ENCODE results near the gene EIF4B. TPM values are rescaled to one million over a fixed set of nuclear protein-coding genes. Genes with fewer than 3 reads are reported as not detected.

Gene EIF4B
- polyA plus RNA-seq, 1 donor (not counting 4 experiments of a cell fraction or from before 2014, with no cell fraction given): 422 TPM

- DNase-seq (ENCODE audit: low read depth, low spot score) (no peak), FAIRE-seq (no peak)
- Histone ChIP-seq H3K79me2 (ENCODE audit: control insufficient read depth, insufficient read depth, low read length) (peaks cover 99% of the 10 kb centered on the region), H3K9ac (ENCODE audit: control insufficient read depth, extremely low read depth, insufficient read depth, low read length) (no peak overlapping the region), H3K4me1 (ENCODE audit: control insufficient read depth, extremely low read depth, insufficient read depth, low read length) (peaks cover 27% of the 10 kb centered on the region), H3K27ac (ENCODE audit: control insufficient read depth, insufficient read depth, low read length) (no peak overlapping the region), H3K9me3 (ENCODE audit: control insufficient read depth, low read depth, low read length) (no peaks in the 10 kb centered on the region), H3K4me2 (ENCODE audit: control insufficient read depth, extremely low read depth, insufficient read depth, low read depth, low read length) (no peak overlapping the region), H2AFZ (ENCODE audit: control insufficient read depth, low read length) (no peak overlapping the region), H3K9me1 (ENCODE audit: control insufficient read depth, extremely low read depth, insufficient read depth, low read length) (no peaks in the 10 kb centered on the region), H3K36me3 (ENCODE audit: control insufficient read depth in 2 of 2, extremely low read depth in 1 of 2, insufficient read depth in 2 of 2, low read length in 2 of 2) (peaks cover 2 to 18% of the 10 kb centered on the region in 2 experiments), H3K4me3 (ENCODE audit: control insufficient read depth in 2 of 3, extremely low read depth in 1 of 3, insufficient read depth in 2 of 3, low read depth in 1 of 3, low read length in 3 of 3) (no peak overlapping the region), H4K20me1 (ENCODE audit: control insufficient read depth, extremely low read depth, insufficient read depth, low read length) (peaks cover 22% of the 10 kb centered on the region), H3K27me3 (ENCODE audit: control insufficient read depth, extremely low read depth, insufficient read depth, low read length) (no peaks in the 10 kb centered on the region)
- TF ChIP-seq CTCF (optimal IDR thresholded peaks at IDR 0.05 in 1 of 3, IDR thresholded peaks at IDR 0.05 in 1 of 3, conservative IDR thresholded peaks at IDR 0.05 in 1 of 3; ENCODE audit: extremely low read depth in 1 of 3, insufficient read depth in 2 of 3, low read length in 3 of 3) (no peak), EZH2 (IDR thresholded peaks at IDR 0.05; ENCODE audit: low read length) (no peak)
- dilution Hi-C loops (cut with MboI; ENCODE audit: extremely low pct_ligation_motif_present, low sequenced_read_pairs): no loop called here
Measured at GRCh38 chr12:53011889-53012288, 5.6 kb downstream of the EIF4B start.

GRCh38 chr12:53012928-53013327 is 6.7 kb downstream of the EIF4B start:
- no peak overlapping the region for H2AFZ ChIP-seq (ENCODE audit: control insufficient read depth, low read length)
- no peak overlapping the region for H3K27ac ChIP-seq (ENCODE audit: control insufficient read depth, insufficient read depth, low read length)
- H3K9ac ChIP-seq (ENCODE audit: control insufficient read depth, extremely low read depth, insufficient read depth, low read length): no peak overlapping the region
- DNase-seq (ENCODE audit: low read depth, low spot score): no peak
- peaks cover 22% of the 10 kb centered on the region for H3K4me1 ChIP-seq (ENCODE audit: control insufficient read depth, extremely low read depth, insufficient read depth, low read length)
- no peak overlapping the region for H3K4me2 ChIP-seq (ENCODE audit: control insufficient read depth, extremely low read depth, insufficient read depth, low read depth, low read length)
- FAIRE-seq: no peak
- no peaks in the 10 kb centered on the region for H3K9me3 ChIP-seq (ENCODE audit: control insufficient read depth, low read depth, low read length)
- peaks cover 22% of the 10 kb centered on the region for H4K20me1 ChIP-seq (ENCODE audit: control insufficient read depth, extremely low read depth, insufficient read depth, low read length)
- no peaks in the 10 kb centered on the region for H3K9me1 ChIP-seq (ENCODE audit: control insufficient read depth, extremely low read depth, insufficient read depth, low read length)
- dilution Hi-C loops (cut with MboI; ENCODE audit: extremely low pct_ligation_motif_present, low sequenced_read_pairs): no loop called here
- peaks cover 5 to 18% of the 10 kb centered on the region in 2 experiments for H3K36me3 ChIP-seq (ENCODE audit: control insufficient read depth in 2 of 2, extremely low read depth in 1 of 2, insufficient read depth in 2 of 2, low read length in 2 of 2)
- H3K27me3 ChIP-seq (ENCODE audit: control insufficient read depth, extremely low read depth, insufficient read depth, low read length): no peaks in the 10 kb centered on the region
- no peak overlapping the region for H3K4me3 ChIP-seq (ENCODE audit: control insufficient read depth in 2 of 3, extremely low read depth in 1 of 3, insufficient read depth in 2 of 3, low read depth in 1 of 3, low read length in 3 of 3)
- H3K79me2 ChIP-seq (ENCODE audit: control insufficient read depth, insufficient read depth, low read length): peaks cover 96% of the 10 kb centered on the region
- TF ChIP-seq EZH2 (IDR thresholded peaks at IDR 0.05; ENCODE audit: low read length) (no peak), CTCF (optimal IDR thresholded peaks at IDR 0.05 in 1 of 3, IDR thresholded peaks at IDR 0.05 in 1 of 3, conservative IDR thresholded peaks at IDR 0.05 in 1 of 3; ENCODE audit: extremely low read depth in 1 of 3, insufficient read depth in 2 of 3, low read length in 3 of 3) (no peak)
